Germinal center (tissue), 1 donor: ENCODE measurements around the gene MSANTD1.

Experiments
- DNase-seq: peaks from one replicate; pipeline ENCODE4 v3.0.0; 2012; ENCODE audit warnings: mixed read lengths, low spot score

Gene MSANTD1

GRCh38 chr4:3248811-3249661 lies at the start of gene MSANTD1:
MSANTD1 (plus strand) TSS chr4:3249159; CDS start chr4:3249223, 64 bp downstream.
- no peak for DNase-seq

DNA sequence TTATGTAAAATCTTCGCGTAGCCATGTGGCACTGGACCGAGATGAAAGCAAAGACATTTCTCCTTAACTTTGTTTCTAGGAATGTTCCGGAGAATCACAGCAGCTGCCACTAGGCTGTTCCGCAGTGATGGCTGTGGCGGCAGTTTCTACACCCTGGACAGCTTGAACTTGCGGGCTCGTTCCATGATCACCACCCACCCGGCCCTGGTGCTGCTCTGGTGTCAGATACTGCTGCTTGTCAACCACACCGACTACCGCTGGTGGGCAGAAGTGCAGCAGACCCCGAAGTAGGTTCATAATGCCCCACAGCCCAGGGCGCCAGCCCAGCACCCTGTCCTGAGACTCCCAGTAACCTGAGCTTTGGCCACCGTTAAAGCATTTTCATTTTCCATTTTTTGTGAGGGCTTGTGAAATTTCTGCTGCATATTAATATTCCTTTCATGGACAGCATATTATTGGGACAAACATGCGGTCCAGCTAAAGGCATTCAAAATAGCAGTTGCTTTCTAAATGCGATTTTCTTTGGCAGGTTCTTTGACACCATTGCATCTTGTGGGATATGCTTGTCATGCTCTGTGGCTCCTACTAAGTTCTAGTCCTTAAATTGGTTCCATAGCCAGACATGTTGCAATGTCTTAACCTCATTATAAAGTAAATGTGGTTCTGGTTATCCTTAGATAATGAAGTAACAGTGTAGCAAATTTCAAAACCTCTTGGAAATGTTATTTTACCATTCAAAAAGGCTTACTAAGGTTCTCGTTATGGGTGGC lies 49.1 kb upstream of the MSANTD1 start:
- no peak for DNase-seq

GRCh38 chr4:3200423-3201090 lies 48.4 kb upstream of the MSANTD1 start:
- DNase-seq = no peak

DNA sequence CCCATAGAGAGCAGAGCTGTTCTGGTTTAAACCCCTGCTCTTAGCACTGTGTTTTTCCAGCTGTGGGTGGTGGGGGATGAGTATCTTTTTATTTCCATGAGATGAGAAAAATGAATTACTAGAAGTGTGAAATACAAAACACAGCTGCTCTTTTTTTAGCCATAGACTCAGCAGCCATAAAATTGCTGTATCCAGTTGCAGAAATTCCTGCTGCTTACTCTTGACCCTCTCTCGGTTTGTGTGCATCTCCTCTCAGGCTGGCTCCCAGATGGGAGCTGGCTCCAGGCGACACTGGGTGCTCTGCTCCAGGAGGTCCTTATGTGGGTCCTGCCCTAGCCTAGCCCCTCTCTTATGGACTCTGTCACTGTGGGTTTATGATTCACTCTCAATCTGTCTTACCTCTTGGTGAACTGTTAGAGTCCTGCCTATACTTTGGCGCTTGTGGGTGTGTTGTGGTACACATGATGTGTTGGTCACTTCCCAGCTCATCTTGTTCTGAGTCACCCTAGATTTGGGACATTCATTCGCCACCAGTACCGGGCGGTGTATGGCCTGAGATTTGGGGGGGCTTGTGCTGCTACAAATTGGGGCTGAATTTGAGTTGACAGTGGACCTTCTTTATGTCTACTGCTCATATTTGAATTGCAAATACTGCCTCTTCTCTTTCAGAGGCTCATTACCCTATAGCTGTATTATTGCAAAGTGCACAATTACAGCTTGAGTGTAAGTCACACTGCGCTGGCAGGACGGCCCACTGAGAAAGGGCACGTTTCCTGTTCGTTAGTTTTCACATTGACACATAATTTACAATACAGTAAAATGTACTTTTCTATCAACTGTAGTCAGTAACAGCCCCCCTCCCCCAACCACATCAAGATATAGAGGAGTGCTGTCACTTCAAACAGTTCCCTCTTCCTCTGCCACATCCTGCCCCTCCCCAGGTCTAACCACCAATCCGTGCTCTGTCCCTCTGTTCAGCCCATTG lies 46.9 kb upstream of the MSANTD1 start:
- peak; percentile 44 for DNase-seq

- DNase-seq = peak; percentile 49
Measured at GRCh38 chr4:3202836-3203820, 45.8 kb upstream of the MSANTD1 start.

- DNase-seq = no peak
Measured at GRCh38 chr4:3203971-3204431, 45.0 kb upstream of the MSANTD1 start.

DNA sequence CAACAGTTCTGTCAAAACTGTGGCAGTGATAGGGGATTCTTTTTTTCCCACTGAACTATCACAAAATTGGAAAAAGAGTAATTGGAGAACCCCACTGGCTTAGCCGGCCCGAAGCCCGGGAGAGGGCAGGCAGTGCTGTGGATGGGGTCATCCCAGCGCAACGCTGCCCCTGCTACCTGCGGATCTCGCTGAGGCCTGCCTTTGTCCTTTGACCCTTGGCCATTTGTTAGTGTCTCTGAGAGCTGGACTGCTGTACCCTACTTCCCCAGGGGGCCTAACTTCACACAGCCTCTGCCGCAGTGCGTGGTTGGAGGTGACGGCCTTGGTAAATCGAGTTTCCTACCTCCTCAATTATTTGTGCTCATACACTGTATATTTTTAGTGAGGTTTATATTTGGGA lies 43.0 kb upstream of the MSANTD1 start:
- DNase-seq = no peak

- no peak for DNase-seq
Measured at GRCh38 chr4:3206439-3207100, 42.4 kb upstream of the MSANTD1 start.

DNA sequence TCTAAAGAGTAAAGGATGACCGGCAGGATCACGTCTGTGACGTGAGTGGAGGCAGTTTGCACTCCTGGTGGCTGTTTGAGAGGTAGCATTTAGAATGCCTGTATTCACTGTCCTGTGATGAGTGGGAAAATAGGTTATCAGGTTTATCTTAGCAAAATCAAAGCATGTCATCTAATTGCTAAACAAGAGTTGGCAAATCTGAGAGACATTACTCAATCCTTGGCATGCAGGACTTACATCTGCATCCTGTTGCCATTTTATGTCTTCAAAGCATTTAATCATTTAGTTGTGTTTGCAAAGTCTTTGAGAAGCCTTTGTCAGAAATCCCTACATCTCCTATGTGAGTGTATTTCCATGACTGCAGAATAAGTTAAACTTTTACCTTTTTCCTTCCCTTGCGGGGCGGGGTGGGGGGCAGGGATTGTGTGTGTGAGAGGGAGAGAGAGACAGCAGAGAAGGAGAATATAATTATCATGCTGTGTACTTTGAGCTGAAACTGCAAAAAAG lies 41.4 kb upstream of the MSANTD1 start:
- DNase-seq = no peak

GRCh38 chr4:3208826-3209225 lies 40.1 kb upstream of the MSANTD1 start:
- no peak for DNase-seq

DNA sequence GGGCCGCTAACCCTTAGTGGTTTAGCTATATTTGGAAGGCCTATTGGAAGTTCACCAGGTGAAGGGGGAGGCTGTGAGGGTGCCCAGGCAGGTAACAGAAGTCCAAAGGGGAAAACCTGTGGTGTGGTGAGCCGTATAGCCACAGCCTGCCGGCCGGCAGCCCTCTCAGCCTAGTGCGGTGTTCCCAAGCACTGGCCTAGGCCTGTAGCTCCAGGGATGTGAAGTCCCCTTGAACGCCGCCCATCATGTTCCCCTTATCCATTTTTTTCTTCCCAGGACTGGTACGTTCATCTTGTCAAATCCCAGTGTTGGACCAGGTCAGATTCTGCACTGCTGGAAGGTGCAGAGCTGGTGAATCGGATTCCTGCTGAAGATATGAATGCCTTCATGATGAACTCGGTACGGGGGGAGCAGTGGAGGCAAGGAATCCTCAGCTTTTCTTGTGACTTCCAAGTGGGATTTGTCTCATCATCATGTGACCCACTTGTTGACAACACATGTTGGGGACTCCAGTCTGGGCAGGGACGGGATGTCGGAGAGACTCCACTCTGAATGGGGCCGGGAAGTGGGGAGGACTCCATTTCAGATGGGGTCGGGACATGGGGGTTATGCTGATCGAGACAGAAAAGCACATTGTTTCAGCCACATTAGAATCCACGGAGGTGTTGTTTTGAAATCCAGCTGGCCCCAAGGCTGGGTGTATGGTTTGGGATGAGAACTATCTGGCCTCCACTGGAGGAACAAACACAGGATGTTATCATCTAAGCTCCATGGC lies 39.2 kb upstream of the MSANTD1 start:
- DNase-seq = no peak

DNA sequence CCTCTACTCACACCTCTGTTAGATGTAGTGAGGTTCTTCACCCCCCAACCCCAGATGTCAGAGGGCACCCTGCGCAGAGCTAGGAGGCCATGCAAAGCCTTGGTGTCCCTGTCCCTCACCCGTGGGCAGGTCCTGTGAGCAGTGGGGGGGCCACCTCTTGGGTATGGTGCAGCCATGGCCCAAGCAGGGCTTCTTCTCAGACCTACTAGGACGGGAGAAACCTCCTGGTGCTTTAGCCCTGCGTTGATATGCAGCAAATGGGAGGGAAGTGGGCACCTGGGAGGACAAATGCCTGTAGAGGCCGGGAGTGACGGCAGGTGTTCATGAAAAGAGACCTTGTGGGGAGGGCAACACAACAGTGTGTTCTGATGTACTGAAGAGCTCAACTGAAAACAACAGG lies 38.5 kb upstream of the MSANTD1 start:
- no peak for DNase-seq

GRCh38 chr4:3211866-3212265 lies 37.1 kb upstream of the MSANTD1 start:
- DNase-seq = no peak

DNA sequence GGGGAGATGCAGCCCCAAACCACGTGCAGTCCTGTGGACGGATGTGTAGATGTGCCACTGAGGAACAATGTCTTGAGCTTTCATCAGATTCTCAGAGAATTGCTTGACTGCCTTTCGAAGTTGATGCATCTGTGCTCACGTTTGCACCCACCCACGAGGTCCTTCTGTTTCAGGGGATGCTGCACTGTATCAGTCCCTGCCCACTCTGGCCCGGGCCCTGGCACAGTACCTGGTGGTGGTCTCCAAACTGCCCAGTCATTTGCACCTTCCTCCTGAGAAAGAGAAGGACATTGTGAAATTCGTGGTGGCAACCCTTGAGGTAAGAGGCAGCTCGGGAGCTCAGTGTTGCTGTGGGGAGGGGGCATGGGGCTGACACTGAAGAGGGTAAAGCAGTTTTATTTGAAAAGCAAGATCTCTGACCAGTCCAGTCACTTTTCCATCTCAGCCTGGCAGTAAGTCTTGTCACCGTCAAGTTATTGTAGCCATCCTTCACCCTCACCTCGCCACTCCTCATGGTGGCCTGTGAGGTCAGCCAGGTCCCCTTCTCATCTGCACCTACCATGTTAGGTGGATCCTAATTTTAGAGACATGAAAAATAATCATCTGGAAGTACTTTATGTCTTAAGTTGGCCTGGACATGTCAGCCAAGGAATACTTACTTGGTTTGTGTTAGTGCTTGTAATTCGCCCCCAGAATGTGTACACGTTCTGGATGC lies 36.4 kb upstream of the MSANTD1 start:
- DNase-seq = no peak

DNA sequence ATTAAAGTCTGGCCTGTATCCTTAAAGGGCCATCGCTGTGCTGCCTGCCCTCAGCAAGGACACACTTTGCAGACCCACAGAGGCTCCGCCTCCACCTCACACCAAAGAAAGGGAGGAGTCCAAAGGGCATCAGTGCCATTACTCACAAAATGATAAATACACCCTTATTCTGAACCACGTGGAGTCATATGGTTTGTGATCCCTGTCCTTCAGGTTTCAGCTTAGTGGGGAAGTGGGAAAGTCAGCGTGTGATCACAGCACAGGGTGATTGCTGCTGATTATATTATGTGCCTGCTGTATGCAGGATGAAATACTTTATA lies 35.9 kb upstream of the MSANTD1 start:
- no peak for DNase-seq

GRCh38 chr4:3213661-3214250 lies 35.2 kb upstream of the MSANTD1 start:
- DNase-seq = no peak

- DNase-seq = no peak
Measured at GRCh38 chr4:3215256-3215655, 33.7 kb upstream of the MSANTD1 start.

- DNase-seq = no peak
Measured at GRCh38 chr4:3215733-3216132, 33.2 kb upstream of the MSANTD1 start.
